H9 (cell line): ENCODE data around the gene ZNF330. TPM values are rescaled to one million over a fixed set of nuclear protein-coding genes. Genes with fewer than 3 reads are reported as not detected.

Source experiments
- DNase-seq: peaks from one replicate; pipeline ENCODE4 v3.0.0-alpha.2; 2017
- H2AFZ ChIP-seq: one replicate; pipeline ENCODE4 v1.6.1; 2013; ENCODE audit warnings: mild to moderate bottlenecking, low read length, control low read depth, moderate library complexity
- H2AK5ac ChIP-seq: 2 replicates; pipeline ENCODE4 v1.6.1; 2013; ENCODE audit warnings: low read length, control low read depth, mixed read lengths; ENCODE audit not compliant: insufficient read length
- H2BK120ac ChIP-seq: one replicate; pipeline ENCODE4 v1.6.1; 2013; ENCODE audit warnings: low read depth, mild to moderate bottlenecking, low read length, control low read depth, inconsistent platforms; ENCODE audit not compliant: poor library complexity, severe bottlenecking
- H2BK12ac ChIP-seq: 2 replicates; pipeline ENCODE4 v1.6.1; 2013; ENCODE audit warnings: low read length, control low read depth, mixed read lengths, low read depth; ENCODE audit not compliant: insufficient read length
- H2BK15ac ChIP-seq: 2 replicates; pipeline ENCODE4 v1.6.1; 2013; ENCODE audit warnings: low read depth, low read length, control low read depth
- H2BK20ac ChIP-seq: one replicate; pipeline ENCODE4 v1.6.1; 2013; ENCODE audit warnings: low read depth, mild to moderate bottlenecking, low read length, control low read depth, inconsistent platforms; ENCODE audit not compliant: poor library complexity, severe bottlenecking
- H2BK5ac ChIP-seq: 2 replicates; pipeline ENCODE4 v1.6.1; 2013; ENCODE audit warnings: low read length, control low read depth, mixed read lengths; ENCODE audit not compliant: insufficient read length
- H3K14ac ChIP-seq: 2 replicates; pipeline ENCODE4 v1.6.1; 2013; ENCODE audit warnings: low read length, control low read depth; ENCODE audit not compliant: insufficient read depth
- H3K18ac ChIP-seq: 2 replicates; pipeline ENCODE4 v1.6.1; 2013; ENCODE audit warnings: low read depth, mild to moderate bottlenecking, mixed read lengths, low read length, control low read depth; ENCODE audit not compliant: insufficient read length
- H3K23ac ChIP-seq: 2 replicates; pipeline ENCODE4 v1.6.1; 2013; ENCODE audit warnings: low read length, control low read depth, mixed read lengths, low read depth; ENCODE audit not compliant: insufficient read length
- H3K23me2 ChIP-seq: 2 replicates; pipeline ENCODE4 v1.6.1; 2013; ENCODE audit warnings: low read depth, mild to moderate bottlenecking, mixed read lengths, low read length, control low read depth; ENCODE audit not compliant: insufficient read length, poor library complexity, severe bottlenecking
- H3K27ac ChIP-seq: 2 replicates; pipeline ENCODE4 v1.5.1; 2013; ENCODE audit warnings: low read length, control low read depth, mixed read lengths, low read depth; ENCODE audit not compliant: insufficient read length
- H3K27me3 ChIP-seq: 2 replicates; pipeline ENCODE4 v1.6.1; 2013; ENCODE audit warnings: low read length, control low read depth, inconsistent platforms; ENCODE audit not compliant: insufficient read depth
- H3K4ac ChIP-seq: 2 replicates; pipeline ENCODE4 v1.6.1; 2013; ENCODE audit warnings: low read depth, mild to moderate bottlenecking, control low read depth, inconsistent platforms, low read length, moderate library complexity
- H3K4me1 ChIP-seq: 2 replicates; pipeline ENCODE4 v1.6.1; 2013; ENCODE audit warnings: low read length, control low read depth, inconsistent platforms; ENCODE audit not compliant: insufficient read depth
- H3K4me2 ChIP-seq: 2 replicates; pipeline ENCODE4 v1.6.1; 2013; ENCODE audit warnings: low read length, control low read depth, mixed read lengths; ENCODE audit not compliant: insufficient read length, insufficient read depth
- H3K56ac ChIP-seq: 2 replicates; pipeline ENCODE4 v1.6.1; 2013; ENCODE audit warnings: low read depth, mild to moderate bottlenecking, mixed read lengths, low read length, control low read depth; ENCODE audit not compliant: insufficient read length
- H3K79me1 ChIP-seq: 2 replicates; pipeline ENCODE4 v1.6.1; 2013; ENCODE audit warnings: low read depth, mild to moderate bottlenecking, moderate library complexity, low read length, control low read depth, inconsistent platforms; ENCODE audit not compliant: insufficient read depth, poor library complexity, severe bottlenecking
- H3K79me2 ChIP-seq: 2 replicates; pipeline ENCODE4 v1.6.1; 2013; ENCODE audit warnings: low read length, control low read depth, inconsistent platforms; ENCODE audit not compliant: insufficient read depth
- H3K9ac ChIP-seq: 2 replicates; pipeline ENCODE4 v1.6.1; 2013; ENCODE audit warnings: low read length, control low read depth, mixed read lengths; ENCODE audit not compliant: insufficient read length; ENCODE audit errors: extremely low read depth
- H3K9me3 ChIP-seq: one replicate; pipeline ENCODE4 v1.6.1; 2013; ENCODE audit warnings: low read depth, low read length, inconsistent platforms; ENCODE audit not compliant: control insufficient read depth
- H3T11ph ChIP-seq: one replicate; pipeline ENCODE4 v1.6.1; 2013; ENCODE audit warnings: mild to moderate bottlenecking, low read length, control low read depth, inconsistent platforms
- H4K20me1 ChIP-seq: one replicate; pipeline ENCODE4 v1.6.1; 2013; ENCODE audit not compliant: control insufficient read depth, insufficient read length, insufficient read depth
- H4K5ac ChIP-seq: 2 replicates; pipeline ENCODE4 v1.6.1; 2013; ENCODE audit warnings: low read depth, mild to moderate bottlenecking, mixed read lengths, low read length, control low read depth; ENCODE audit not compliant: insufficient read length
- H4K8ac ChIP-seq: replicated peaks from 2 replicates; pipeline ENCODE4 v1.6.1; 2013; ENCODE audit warnings: low read length, control low read depth, mixed read lengths, low read depth; ENCODE audit not compliant: insufficient read length
- H4K91ac ChIP-seq: 2 replicates; pipeline ENCODE4 v1.6.1; 2013; ENCODE audit warnings: low read depth, mild to moderate bottlenecking, moderate library complexity, mixed read lengths, low read length, control low read depth; ENCODE audit not compliant: insufficient read length
- H3K27ac Mint-ChIP-seq, 3 experiments: 2 replicates in 2 of 3; 3 replicates in 1 of 3; pipeline ENCODE4 v1.8.0; 2020 to 2021; ENCODE audit warnings: mixed read lengths in 3 of 3, mild to moderate bottlenecking in 1 of 3, moderate library complexity in 1 of 3
- H3K27me3 Mint-ChIP-seq: 2 replicates; pipeline ENCODE4 v1.8.0; 2021; ENCODE audit warnings: low read depth, mild to moderate bottlenecking, moderate library complexity, mixed read lengths
- H3K36me3 Mint-ChIP-seq, 3 experiments: 2 replicates in 2 of 3; 3 replicates in 1 of 3; pipeline ENCODE4 v1.8.0; 2020 to 2021; ENCODE audit warnings: low read depth in 3 of 3, mixed read lengths in 3 of 3; ENCODE audit not compliant: insufficient read depth in 1 of 3
- H3K4me1 Mint-ChIP-seq, 2 experiments: 2 replicates each; pipeline ENCODE4 v1.8.0; 2020; ENCODE audit warnings: mixed read lengths in 2 of 2
- H3K4me3 Mint-ChIP-seq, 2 experiments: 2 replicates in 1 of 2; 3 replicates in 1 of 2; pipeline ENCODE4 v1.8.0; 2020 to 2021; ENCODE audit warnings: mild to moderate bottlenecking in 2 of 2, mixed read lengths in 2 of 2, moderate library complexity in 1 of 2
- H3K9me3 Mint-ChIP-seq, 2 experiments: 2 replicates in 1 of 2; 3 replicates in 1 of 2; pipeline ENCODE4 v1.8.0; 2020; ENCODE audit warnings: mild to moderate bottlenecking in 2 of 2, mixed read lengths in 2 of 2, moderate library complexity in 1 of 2
- CTCF ChIP-seq: fragments of 200-600 bp; sonication (generic); conservative IDR thresholded peaks from 3 replicates; pipeline ENCODE4 v1.8.0; 2021; ENCODE audit warnings: antibody characterized with exemption, mild to moderate bottlenecking
- WGBS: extraction: QIAGEN DNeasy Blood & Tissue Kit; methylation state at CpG from one replicate; pipeline ENCODE4 v1.1.7; 2013; ENCODE audit warnings: missing lambda C conversion rate, low lambda C conversion rate, mixed read lengths; ENCODE audit not compliant: insufficient read length; ENCODE audit errors: extremely low coverage; 5-methylcytosine and 5-hydroxymethylcytosine counted together
- total RNA-seq: library from RNA; stranded (reverse); gene quantifications from 2 replicates; pipeline ENCODE4 v1.2.1, GENCODE V29; 2021

The ZNF330 gene
- total RNA-seq, 1 experiment from 2014 or later: 32.6 TPM

- Histone ChIP-seq H2AFZ (no peak overlapping the region), H3K27ac (no peak overlapping the region), H3K14ac (no peak overlapping the region), H3K56ac (no peak overlapping the region), H2BK12ac (no peak overlapping the region), H4K8ac (no peak overlapping the region), H3K4me1 (no peaks in the 10 kb centered on the region), H3K9me3 (no peaks in the 10 kb centered on the region), H3K9ac (no peak overlapping the region), H3T11ph (no peak overlapping the region), H2BK15ac (no peak overlapping the region), H2BK120ac (no peak overlapping the region), H2BK5ac (no peak overlapping the region), H4K5ac (no peak overlapping the region), H3K23ac (no peak overlapping the region), H4K91ac (no peak overlapping the region), H3K23me2 (no peaks in the 10 kb centered on the region), H3K4ac (no peak overlapping the region), H3K79me2 (no peaks in the 10 kb centered on the region), H3K4me2 (no peak overlapping the region), H3K79me1 (no peaks in the 10 kb centered on the region), H3K27me3 (no peaks in the 10 kb centered on the region), H2BK20ac (no peak overlapping the region), H2AK5ac (no peak overlapping the region), H4K20me1 (no peaks in the 10 kb centered on the region), H3K18ac (no peak overlapping the region)
- Mint-ChIP-seq H3K4me1 (no peaks in the 10 kb centered on the region), H3K36me3 (peaks cover 0 to 4% (median 0%) of the 10 kb centered on the region in 3 experiments; a peak in 2 of 7 replicates), H3K27me3 (peaks cover 2% of the 10 kb centered on the region), H3K9me3 (peaks cover 4 to 7% of the 10 kb centered on the region in 2 experiments; a peak in 4 of 5 replicates), H3K4me3 (no peak overlapping the region), H3K27ac (no peak overlapping the region)
- TF ChIP-seq CTCF: no peak
- no peak for DNase-seq
- no CpG with 5 or more reads among the region's 26 CpGs for WGBS
These were observed 7.1 kb upstream of the ZNF330 start for GRCh38 chr4:141213550-141213991.
